ENCODE data around the gene CFAP52.

GRCh38 chr17:9636501-9636900 lies 60.1 kb downstream of the CFAP52 start:
- TF ChIP-seq POLR2AphosphoS5 (IDR thresholded peaks at IDR 0.05; ENCODE audit: low read depth, low read length), result no peak
- TF ChIP-seq REST (IDR thresholded peaks at IDR 0.05; ENCODE audit: insufficient read depth in 1 of 2, low read depth in 2 of 2, low read length in 2 of 2), result no peak
- TF ChIP-seq SIN3A (IDR thresholded peaks at IDR 0.05; ENCODE audit: borderline replicate concordance, insufficient read depth, low read length), result no peak
- TF ChIP-seq TAF1 (IDR thresholded peaks at IDR 0.05; ENCODE audit: borderline replicate concordance, insufficient read depth, low read length), result no peak

Measured in PFSK-1 (cell line).